Left ventricle myocardium inferior (tissue), 1 donor: ENCODE measurements around the gene RIPPLY1. TPM values are rescaled to one million over a fixed set of nuclear protein-coding genes. Genes with fewer than 3 reads are reported as not detected.

Source experiments
- DNase-seq: peaks from one replicate; pipeline ENCODE4 v3.0.0-alpha.2; 2020
- H3K27ac ChIP-seq: fragments of 200-600 bp; replicated peaks from 2 replicates; pipeline ENCODE4 v1.8.0; 2021
- H3K27me3 ChIP-seq: fragments of 200-600 bp; 2 replicates; pipeline ENCODE4 v1.8.0; 2021; ENCODE audit warnings: low read depth
- H3K36me3 ChIP-seq: fragments of 200-600 bp; 2 replicates; pipeline ENCODE4 v1.8.0; 2021
- H3K4me1 ChIP-seq: fragments of 200-600 bp; 2 replicates; pipeline ENCODE4 v1.8.0; 2021
- H3K4me3 ChIP-seq: fragments of 200-600 bp; 2 replicates; pipeline ENCODE4 v1.8.0; 2021; ENCODE audit warnings: mild to moderate bottlenecking, moderate library complexity
- H3K9me3 ChIP-seq: fragments of 200-600 bp; replicated peaks from 2 replicates; pipeline ENCODE4 v1.8.0; 2021
- intact Hi-C: fragments of 100-400 bp; cut with micrococcal nuclease; formaldehyde crosslinking; loops from one replicate; pipeline ENCODE4 v1.11.0; 2022
- long read RNA-seq: library from polyadenylated mRNA; unstranded; transcript quantifications from one replicate; pipeline ENCODE4 v2.0.0, GENCODE V29; 2021
- total RNA-seq: library from RNA; stranded (reverse); fragmentation: NEBNext Ultra II Directional; extraction: Animal tissue kit (Norgen Biotek cat#: 25700); gene quantifications from one replicate; pipeline ENCODE4 v1.2.1, GENCODE V29; 2021
- TF ChIP-seq, protein P1 (sequence below): fragments of 200-600 bp; IDR thresholded peaks from 2 replicates; pipeline ENCODE4 v1.8.0; 2021; ENCODE audit warnings: antibody characterized with exemption, mild to moderate bottlenecking, borderline replicate concordance
- donor health status: DM: no; HTN: yes; CAD: no; lungs with severe emphysema.

Gene RIPPLY1
- total RNA-seq: not detected
- long read RNA-seq: 0 reads

GRCh38 chrX:106903291-106903824 is at the start of gene RIPPLY1:
Gene RIPPLY1 (minus strand): TSS chrX:106903341. CDS start chrX:106903287, 54 bp downstream.
- TF ChIP-seq, protein P1, sequence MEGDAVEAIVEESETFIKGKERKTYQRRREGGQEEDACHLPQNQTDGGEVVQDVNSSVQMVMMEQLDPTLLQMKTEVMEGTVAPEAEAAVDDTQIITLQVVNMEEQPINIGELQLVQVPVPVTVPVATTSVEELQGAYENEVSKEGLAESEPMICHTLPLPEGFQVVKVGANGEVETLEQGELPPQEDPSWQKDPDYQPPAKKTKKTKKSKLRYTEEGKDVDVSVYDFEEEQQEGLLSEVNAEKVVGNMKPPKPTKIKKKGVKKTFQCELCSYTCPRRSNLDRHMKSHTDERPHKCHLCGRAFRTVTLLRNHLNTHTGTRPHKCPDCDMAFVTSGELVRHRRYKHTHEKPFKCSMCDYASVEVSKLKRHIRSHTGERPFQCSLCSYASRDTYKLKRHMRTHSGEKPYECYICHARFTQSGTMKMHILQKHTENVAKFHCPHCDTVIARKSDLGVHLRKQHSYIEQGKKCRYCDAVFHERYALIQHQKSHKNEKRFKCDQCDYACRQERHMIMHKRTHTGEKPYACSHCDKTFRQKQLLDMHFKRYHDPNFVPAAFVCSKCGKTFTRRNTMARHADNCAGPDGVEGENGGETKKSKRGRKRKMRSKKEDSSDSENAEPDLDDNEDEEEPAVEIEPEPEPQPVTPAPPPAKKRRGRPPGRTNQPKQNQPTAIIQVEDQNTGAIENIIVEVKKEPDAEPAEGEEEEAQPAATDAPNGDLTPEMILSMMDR: no peak
- Histone ChIP-seq H3K9me3 (no peaks in the 10 kb centered on the region), H3K27me3 (no peaks in the 10 kb centered on the region), H3K4me1 (no peaks in the 10 kb centered on the region), H3K27ac (no peak within 1 kb of the TSS), H3K4me3 (no peak within 1 kb of the TSS), H3K36me3 (no peaks in the 10 kb centered on the region)
- no peak for DNase-seq
- intact Hi-C loops: no loop called here

DNA sequence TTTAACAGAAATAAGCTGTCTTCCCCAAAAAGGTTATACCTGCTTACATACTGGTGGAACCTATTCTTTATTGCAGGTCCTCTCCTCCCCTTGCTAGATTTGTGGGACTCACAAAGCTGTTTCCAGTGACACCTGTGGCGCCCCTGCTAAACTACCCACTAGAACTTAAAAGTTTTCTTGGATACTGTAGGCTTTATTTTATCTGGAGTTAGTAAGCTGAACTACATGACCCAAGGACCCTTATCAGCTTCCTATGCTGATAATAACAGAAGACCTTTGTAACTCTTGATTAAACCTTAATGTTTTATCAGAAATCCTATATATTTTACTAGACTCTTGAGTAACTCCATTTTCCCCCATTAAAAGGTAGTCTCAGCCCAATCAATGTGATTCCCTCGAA is 49.4 kb upstream of the RIPPLY1 start:
- Histone ChIP-seq H3K36me3 (no peaks in the 10 kb centered on the region), H3K4me1 (no peaks in the 10 kb centered on the region), H3K4me3 (no peak overlapping the region), H3K27me3 (no peaks in the 10 kb centered on the region), H3K9me3 (no peaks in the 10 kb centered on the region), H3K27ac (no peak overlapping the region)
- intact Hi-C loops: loop anchor here (10.0 kb wide), 1 partner anchor 58 kb away; no protein-coding TSS in a partner anchor
- TF ChIP-seq, protein P1: no peak
- no peak for DNase-seq

GRCh38 chrX:106952089-106952488 is 48.9 kb upstream of the RIPPLY1 start:
- H3K27ac ChIP-seq: no peak overlapping the region
- H3K4me3 ChIP-seq: no peak overlapping the region
- H3K9me3 ChIP-seq: no peaks in the 10 kb centered on the region
- intact Hi-C loops: loop anchor here (10.0 kb wide), 1 partner anchor 57 kb away; no protein-coding TSS in a partner anchor
- H3K4me1 ChIP-seq: no peaks in the 10 kb centered on the region
- no peaks in the 10 kb centered on the region for H3K27me3 ChIP-seq
- TF ChIP-seq, protein P1: no peak
- no peaks in the 10 kb centered on the region for H3K36me3 ChIP-seq
- DNase-seq: no peak

GRCh38 chrX:106951230-106951629 is 48.1 kb upstream of the RIPPLY1 start:
- Histone ChIP-seq H3K4me3 (no peak overlapping the region), H3K9me3 (no peaks in the 10 kb centered on the region), H3K4me1 (no peaks in the 10 kb centered on the region), H3K36me3 (no peaks in the 10 kb centered on the region), H3K27ac (no peak overlapping the region), H3K27me3 (no peaks in the 10 kb centered on the region)
- DNase-seq: no peak
- TF ChIP-seq, protein P1: no peak
- intact Hi-C loops: loop anchor here (10.0 kb wide), 1 partner anchor 56 kb away; no protein-coding TSS in a partner anchor

DNA sequence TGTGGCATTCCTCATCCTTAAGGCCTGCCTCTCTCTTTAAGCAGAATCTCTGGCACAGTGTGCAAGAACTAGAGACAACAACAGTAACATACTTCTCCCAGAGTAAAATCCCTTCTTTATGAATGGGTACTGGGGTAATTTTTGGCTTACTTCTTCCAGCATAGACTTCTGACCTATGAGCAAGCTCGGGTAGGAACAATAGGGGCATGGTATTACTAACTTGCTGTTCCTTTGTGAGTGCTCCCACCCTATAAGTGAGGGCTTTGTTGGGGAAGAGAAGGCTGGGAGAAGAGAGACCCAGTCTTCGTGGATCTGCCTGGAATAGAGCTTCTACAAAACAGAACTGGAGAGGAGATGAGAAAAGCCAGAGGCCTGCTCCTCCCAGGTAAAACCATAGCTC is 47.2 kb upstream of the RIPPLY1 start:
- DNase-seq: no peak
- Histone ChIP-seq H3K4me3 (no peak overlapping the region), H3K27me3 (no peaks in the 10 kb centered on the region), H3K4me1 (no peaks in the 10 kb centered on the region), H3K27ac (no peak overlapping the region), H3K36me3 (no peaks in the 10 kb centered on the region), H3K9me3 (no peaks in the 10 kb centered on the region)
- intact Hi-C loops: loop anchor here (10.0 kb wide), 1 partner anchor 56 kb away; no protein-coding TSS in a partner anchor
- TF ChIP-seq, protein P1: no peak
